HT-29 (cell line): ENCODE data around the gene VNN1. TPM values are rescaled to one million over a fixed set of nuclear protein-coding genes. Genes with fewer than 3 reads are reported as not detected.

Source experiments
- total RNA-seq: library from RNA; depleted of rRNA; stranded (reverse); fragments of >200 nt; shearing (Covaris generic); gene quantifications from 2 replicates; pipeline ENCODE4 v1.2.3, GENCODE V29; 2014; rRNA removed

Gene VNN1
- total RNA-seq, 1 experiment from 2014 or later = 3.6 TPM

Other genes with a start within 250 kb of the VNN1 start
- gene STX7, start 200.9 kb downstream of the VNN1 start, total RNA-seq = 16.1 and 20.9 TPM in 2 replicates
- gene TAAR9, start 175.8 kb downstream of the VNN1 start, total RNA-seq = not detected in 2 replicates
- not detected in 2 replicates for gene TAAR8, start 161.4 kb downstream of the VNN1 start, total RNA-seq
- not detected in 2 replicates for gene TAAR6, start 143.7 kb downstream of the VNN1 start, total RNA-seq
- not detected in 2 replicates for gene TAAR5, start 124.3 kb downstream of the VNN1 start, total RNA-seq
- not detected in 2 replicates for gene TAAR2, start 89.8 kb downstream of the VNN1 start, total RNA-seq
- gene TAAR1, start 54.9 kb downstream of the VNN1 start, total RNA-seq = not detected in 2 replicates
- gene VNN2, start 43.8 kb upstream of the VNN1 start, total RNA-seq = not detected in 2 replicates
- gene SLC18B1, start 84.6 kb upstream of the VNN1 start, total RNA-seq = 10.2 and 10.7 TPM in 2 replicates
- 1,453 and 1,505 TPM in 2 replicates for gene RPS12, start 100.5 kb upstream of the VNN1 start, total RNA-seq